ENCODE results near the gene ADAMTS16.

ADAMTS16 gene

GRCh38 chr5:5285906-5286305 is 145.8 kb downstream of the ADAMTS16 start:
- no peak for DNase-seq (ENCODE audit: low read depth in 3 of 3)

- no peak for DNase-seq (ENCODE audit: low read depth in 3 of 3)
These were observed 147.3 kb downstream of the ADAMTS16 start for GRCh38 chr5:5287419-5287818.

- DNase-seq (ENCODE audit: low read depth in 3 of 3) = no peak
These were observed 148.1 kb downstream of the ADAMTS16 start for GRCh38 chr5:5288201-5288600.

- no peak for DNase-seq (ENCODE audit: low read depth in 3 of 3)
These were observed 149.4 kb downstream of the ADAMTS16 start for GRCh38 chr5:5289537-5289936.

- no peak for DNase-seq (ENCODE audit: low read depth in 3 of 3)
These were observed 150.7 kb downstream of the ADAMTS16 start for GRCh38 chr5:5290674-5291334.

- DNase-seq (ENCODE audit: low read depth in 3 of 3) = no peak
These were observed 151.2 kb downstream of the ADAMTS16 start for GRCh38 chr5:5291357-5291756.

GRCh38 chr5:5293029-5293428 is 152.9 kb downstream of the ADAMTS16 start:
- no peak for DNase-seq (ENCODE audit: low read depth in 3 of 3)

- no peak for DNase-seq (ENCODE audit: low read depth in 3 of 3)
These were observed 154.3 kb downstream of the ADAMTS16 start for GRCh38 chr5:5294429-5294828.

- DNase-seq (ENCODE audit: low read depth in 3 of 3) = no peak
These were observed 155.2 kb downstream of the ADAMTS16 start for GRCh38 chr5:5295351-5295750.

GRCh38 chr5:5296051-5296450 is 155.9 kb downstream of the ADAMTS16 start:
- DNase-seq (ENCODE audit: low read depth in 3 of 3) = no peak

GRCh38 chr5:5297432-5298067 is 157.4 kb downstream of the ADAMTS16 start:
- no peak for DNase-seq (ENCODE audit: low read depth in 3 of 3)

- DNase-seq (ENCODE audit: low read depth in 3 of 3) = no peak
These were observed 158.0 kb downstream of the ADAMTS16 start for GRCh38 chr5:5298068-5298633.

GRCh38 chr5:5298841-5299541 is 158.9 kb downstream of the ADAMTS16 start:
- DNase-seq (ENCODE audit: low read depth in 3 of 3) = no peak

GRCh38 chr5:5301176-5301575 is 161.0 kb downstream of the ADAMTS16 start:
- DNase-seq (ENCODE audit: low read depth in 3 of 3) = no peak

- DNase-seq (ENCODE audit: low read depth in 3 of 3) = no peak
These were observed 162.1 kb downstream of the ADAMTS16 start for GRCh38 chr5:5302201-5302600.

GRCh38 chr5:5303242-5303641 is 163.1 kb downstream of the ADAMTS16 start:
- DNase-seq (ENCODE audit: low read depth in 3 of 3) = no peak

- no peak for DNase-seq (ENCODE audit: low read depth in 3 of 3)
These were observed 164.4 kb downstream of the ADAMTS16 start for GRCh38 chr5:5304361-5305020.

- no peak for DNase-seq (ENCODE audit: low read depth in 3 of 3)
These were observed 166.6 kb downstream of the ADAMTS16 start for GRCh38 chr5:5306696-5307095.

- DNase-seq (ENCODE audit: low read depth in 3 of 3) = no peak
These were observed 168.2 kb downstream of the ADAMTS16 start for GRCh38 chr5:5308319-5308718.

- no peak for DNase-seq (ENCODE audit: low read depth in 3 of 3)
These were observed 169.5 kb downstream of the ADAMTS16 start for GRCh38 chr5:5309645-5310044.

GRCh38 chr5:5313101-5313635 is 173.0 kb downstream of the ADAMTS16 start:
- DNase-seq (ENCODE audit: low read depth in 3 of 3) = no peak

GRCh38 chr5:5314166-5314565 is 174.0 kb downstream of the ADAMTS16 start:
- DNase-seq (ENCODE audit: low read depth in 3 of 3) = no peak

All from stimulated activated CD4-positive, alpha-beta T cell treated with anti-CD3 and anti-CD28 coated beads, TNF-alpha, amount 100 ng/mL, for 48 hours (primary cell).